ENCODE measurements around the gene SEPTIN12.

GRCh38 chr16:4833584-4833983 lies 45.4 kb upstream of the SEPTIN12 start:
- no peak for TF ChIP-seq CTCF (IDR thresholded peaks at IDR 0.05)
- no peak for TF ChIP-seq POLR2A (IDR thresholded peaks at IDR 0.05)

All from esophagus squamous epithelium (tissue), 4 donors.